GM18873 (cell line): ENCODE measurements around the gene HDAC7.

ENCODE experiments used
- ATAC-seq: cut with Tn5 transposase; IDR thresholded peaks from one replicate; pipeline ENCODE4 v1.9.1; 2021; ENCODE audit warnings: mild to moderate bottlenecking, moderate library complexity, moderate number of reproducible peaks; ENCODE audit not compliant: unreplicated experiment, low FRiP score

The HDAC7 gene

DNA sequence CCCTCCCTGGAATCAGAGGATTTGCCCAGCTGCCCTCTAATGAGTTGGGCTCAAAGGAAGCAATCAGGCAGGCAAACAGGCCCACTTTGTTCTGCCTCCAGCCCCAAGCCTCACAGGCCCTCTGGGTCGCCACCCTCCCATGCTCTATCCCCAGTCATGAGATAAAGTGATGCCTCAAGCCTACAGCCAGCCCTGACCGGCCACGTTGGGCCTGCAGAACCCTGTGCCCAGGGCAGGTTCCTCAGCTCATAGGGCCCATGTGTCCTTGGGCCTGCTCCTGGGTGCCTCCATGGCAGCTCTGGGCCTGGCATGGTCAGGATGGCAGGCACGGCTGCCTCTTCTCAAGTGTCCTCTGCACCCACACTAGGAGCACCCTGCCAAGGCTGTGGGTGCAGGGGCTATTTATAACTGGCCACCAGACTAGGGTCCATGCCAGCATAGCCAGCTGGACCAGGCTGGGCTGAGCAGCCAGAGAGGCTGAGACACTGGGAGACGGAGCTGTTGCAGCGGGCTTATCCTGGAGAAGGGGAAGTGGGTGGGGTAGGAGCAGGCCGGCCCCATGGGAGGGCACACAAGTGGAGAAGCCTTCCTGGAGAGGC, 20.2 kb downstream of the HDAC7 start:
- no peak for ATAC-seq

DNA sequence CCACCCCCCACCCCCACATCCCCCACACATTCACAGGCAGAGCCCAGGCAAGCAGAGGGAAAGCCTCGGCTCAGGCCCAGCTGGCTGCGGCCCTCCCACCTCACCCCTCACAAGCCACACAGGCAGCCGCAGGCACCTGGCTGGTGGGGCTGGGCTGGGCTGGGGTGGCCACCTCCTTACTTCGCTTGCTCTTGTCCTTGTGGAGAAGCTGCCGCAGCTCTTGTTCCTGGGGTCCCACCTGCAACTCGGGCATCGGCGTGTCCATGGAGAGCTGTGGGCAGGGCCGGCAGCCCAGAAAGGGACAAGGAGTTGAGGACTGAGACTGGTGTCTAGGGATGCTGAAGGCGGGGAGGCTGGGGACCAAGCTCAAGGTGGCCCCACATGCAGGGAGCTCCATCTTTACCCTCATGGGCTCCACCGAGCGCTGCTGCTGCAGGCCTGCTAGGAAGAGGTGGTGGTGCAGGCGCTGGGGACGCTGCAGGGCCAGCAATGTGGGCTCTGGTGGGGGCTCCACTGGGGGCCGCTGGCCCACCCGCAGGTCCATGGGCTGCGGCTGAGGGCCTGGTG, 21.2 kb downstream of the HDAC7 start:
- no peak for ATAC-seq

DNA sequence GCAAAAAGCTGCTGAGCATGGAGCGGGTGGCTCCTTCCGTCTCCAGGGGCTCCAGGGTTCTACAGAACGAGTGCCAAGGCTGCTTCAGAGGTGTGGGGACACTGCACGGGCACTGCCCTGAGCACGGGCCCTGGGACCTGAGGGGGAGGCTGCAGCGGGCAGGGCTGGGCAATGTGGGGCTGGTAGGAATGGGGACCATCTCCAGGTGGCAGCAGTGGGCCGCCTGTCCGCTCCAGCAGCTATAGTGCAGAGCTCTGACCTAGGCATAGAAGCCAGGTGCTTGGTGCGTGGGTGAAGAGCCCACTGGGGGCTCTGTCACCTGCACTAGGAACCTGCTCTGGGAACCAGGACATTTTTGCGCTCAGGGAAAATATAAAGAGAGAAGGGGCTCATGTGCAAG, 22.3 kb downstream of the HDAC7 start:
- ATAC-seq = no peak

DNA sequence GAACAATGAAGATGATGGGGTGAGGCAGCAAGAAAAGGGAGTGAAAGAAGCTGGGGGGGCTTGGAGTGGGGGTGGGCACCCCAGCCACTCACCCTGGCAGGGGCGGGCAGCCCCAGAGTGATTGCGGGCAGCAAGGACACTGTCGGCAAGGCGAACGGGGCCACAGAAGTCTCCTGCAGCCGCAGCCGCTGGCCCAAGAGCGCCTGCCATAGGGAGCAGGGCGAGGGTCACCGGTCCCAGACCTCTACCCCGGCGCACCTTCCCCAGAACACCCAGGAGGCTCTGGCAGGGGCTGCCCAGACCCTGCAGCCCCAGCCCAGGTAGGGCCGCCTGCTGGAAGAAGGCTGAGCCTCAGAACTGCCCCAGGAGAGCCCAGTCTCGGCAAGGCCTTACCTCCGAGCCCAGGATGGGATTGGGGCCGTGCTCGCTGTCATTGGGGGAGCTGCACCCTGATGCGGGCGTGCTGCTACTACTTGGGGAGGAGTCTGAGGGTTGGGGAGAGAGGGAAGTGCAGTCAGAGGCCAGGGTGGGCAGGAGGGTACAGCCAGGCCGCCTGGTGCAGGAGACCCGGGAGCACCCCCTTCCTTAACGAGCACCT, 23.8 kb downstream of the HDAC7 start:
- no peak for ATAC-seq

DNA sequence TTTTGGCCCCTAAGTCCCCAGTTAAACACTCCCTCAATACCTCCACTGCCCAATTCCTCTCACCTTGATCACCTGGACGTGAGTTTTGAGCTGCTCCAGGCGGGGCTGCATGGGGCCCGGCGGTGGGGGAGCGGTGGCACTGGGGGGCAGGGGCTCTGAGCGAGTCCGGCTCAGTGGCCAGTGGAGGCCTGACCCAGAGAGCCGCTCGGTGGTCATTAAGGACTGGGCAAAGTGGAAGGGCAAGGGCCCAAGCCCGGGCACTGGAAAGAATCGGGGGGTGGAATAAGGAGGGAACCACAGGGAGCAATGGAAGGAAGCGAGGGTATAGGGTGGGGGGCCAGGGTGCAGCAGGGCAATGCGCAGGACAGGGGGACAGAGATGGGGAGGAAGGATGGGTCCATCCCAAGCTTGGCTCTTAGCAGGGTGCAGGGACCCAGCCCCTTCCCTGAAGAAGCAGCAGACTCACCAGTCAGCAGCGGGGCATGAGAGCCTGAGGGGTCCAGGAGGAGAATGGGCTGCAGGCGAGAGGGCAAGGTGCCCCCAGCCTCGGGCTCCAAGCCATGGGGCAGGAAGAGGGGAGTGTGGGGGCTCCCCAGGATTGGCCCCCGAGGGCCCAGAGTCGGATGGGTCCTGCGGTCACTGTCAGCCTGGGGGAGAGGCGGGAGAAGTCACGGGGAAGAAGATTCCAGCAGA, 24.4 kb downstream of the HDAC7 start:
- no peak for ATAC-seq

DNA sequence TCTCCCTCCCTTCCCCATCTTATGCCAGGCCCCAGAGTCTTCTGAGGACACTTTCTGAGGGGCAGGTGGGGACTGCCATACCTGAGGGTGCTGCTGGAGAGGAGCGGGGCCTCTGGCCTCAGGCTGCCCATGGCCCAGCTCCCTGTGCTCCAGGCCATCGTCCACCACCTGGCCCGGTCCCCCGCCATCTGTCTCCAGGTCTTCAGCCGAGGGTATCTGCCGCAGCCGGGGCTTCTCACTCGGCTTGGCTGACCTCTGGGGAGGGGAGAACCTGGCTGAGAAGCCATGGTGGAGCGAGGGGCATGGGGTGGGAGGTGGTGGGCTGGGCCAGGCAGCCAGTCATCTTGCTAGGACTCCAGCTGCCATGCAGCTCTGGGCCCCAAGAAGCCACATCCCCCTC, 25.0 kb downstream of the HDAC7 start:
- ATAC-seq = no peak

DNA sequence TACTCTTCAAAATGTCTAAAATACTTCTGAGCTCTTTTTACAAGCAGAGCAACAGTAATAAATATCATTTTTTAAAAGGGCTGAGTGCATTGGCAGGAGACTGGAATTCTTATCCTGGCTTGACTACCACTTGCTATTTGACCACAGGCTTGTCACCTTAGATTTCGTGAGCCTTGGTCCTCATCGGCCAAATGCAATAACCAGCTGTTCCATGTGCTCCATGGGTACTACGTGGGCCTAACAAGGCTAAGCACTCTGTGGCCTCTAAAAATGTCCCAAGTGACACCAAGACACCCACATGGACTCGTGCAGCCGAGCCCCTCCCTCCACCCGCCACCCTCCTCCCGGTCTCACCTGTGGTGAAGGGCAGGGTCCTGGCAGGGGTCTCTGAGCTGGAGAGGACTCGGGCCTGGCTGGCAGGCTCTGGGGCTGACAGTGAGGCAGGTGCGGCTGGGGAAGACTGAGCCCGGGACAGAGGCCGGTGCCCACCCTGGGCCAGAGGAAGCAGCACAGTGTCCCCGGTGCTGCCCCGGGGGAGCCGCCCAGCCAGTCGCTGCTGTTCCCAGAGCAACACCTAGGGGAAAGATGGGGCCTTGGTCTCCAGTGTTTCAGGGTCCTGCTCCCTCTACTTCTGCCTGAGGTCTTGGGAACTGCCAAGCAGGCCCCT, 26.6 kb downstream of the HDAC7 start:
- no peak for ATAC-seq

DNA sequence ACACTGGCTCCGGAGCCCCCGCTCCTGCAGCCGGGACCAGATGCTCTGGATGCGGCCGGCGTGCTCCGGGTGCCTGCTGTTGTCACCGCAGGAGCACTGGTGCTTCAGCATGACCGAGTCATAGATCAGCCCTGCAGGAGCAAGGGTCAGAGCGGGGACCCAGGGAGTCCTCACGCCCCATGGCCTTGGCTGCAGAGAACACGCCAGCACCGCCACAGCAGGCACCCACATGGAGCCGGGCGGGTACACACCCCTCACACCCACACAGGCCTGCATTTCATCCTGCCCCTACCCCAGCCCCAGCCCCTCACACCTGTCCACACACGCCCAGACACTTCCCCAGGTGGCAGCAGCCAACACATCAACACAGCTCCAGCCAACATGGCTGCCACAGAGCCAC, 27.8 kb downstream of the HDAC7 start:
- no peak for ATAC-seq

DNA sequence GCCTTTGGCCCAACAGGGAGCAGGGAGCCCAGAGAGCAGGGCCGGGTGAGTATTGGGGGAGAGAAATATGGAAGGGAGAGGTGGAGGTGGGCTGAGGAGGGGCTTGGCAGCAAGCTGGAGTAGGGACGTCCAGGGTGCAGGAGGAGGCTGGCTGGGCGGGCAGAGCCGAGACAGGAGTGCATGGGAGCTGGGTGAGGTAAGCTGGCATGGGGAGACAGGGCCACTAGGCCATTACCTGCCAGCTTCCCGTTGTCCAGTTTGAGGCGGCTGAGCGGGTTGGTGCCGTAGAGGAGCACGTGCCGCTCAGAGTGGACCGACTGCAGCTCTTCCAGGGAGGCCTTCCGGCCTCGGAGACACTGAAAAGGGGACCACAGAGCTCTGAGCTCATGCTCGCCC, 28.4 kb downstream of the HDAC7 start:
- no peak for ATAC-seq

DNA sequence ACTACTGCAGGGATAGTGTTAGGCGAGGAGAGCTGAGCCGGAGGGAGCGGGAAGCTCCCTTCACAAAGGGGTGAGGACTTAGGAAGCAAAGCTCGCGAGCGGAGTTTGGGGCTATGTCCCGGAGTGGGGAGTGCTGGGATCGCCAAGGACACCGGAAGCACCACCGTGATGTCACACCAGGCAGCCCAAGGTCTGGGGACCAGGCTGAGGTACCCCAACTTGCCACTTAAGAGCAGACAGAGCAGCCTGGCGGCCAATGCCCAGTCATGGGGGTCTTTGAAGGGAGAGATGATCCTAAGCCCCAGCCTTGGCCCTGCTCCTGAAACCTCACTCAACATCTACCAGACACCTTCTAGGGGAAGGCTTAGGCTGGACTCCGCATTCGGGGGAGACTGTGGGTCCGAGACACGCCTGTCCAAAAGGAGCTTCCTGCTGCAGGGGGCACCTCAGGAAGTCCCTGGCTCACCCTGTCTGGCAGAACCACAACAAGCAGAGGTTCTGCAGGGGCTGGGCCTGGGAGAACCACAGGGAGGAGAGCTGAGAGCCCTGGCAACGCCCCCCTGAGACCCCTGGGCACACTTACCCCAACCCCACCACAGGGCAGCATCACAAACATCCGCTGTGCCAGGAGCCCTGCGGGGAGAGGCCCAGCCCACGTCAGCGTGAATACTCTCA, 28.9 kb downstream of the HDAC7 start:
- no peak for ATAC-seq

DNA sequence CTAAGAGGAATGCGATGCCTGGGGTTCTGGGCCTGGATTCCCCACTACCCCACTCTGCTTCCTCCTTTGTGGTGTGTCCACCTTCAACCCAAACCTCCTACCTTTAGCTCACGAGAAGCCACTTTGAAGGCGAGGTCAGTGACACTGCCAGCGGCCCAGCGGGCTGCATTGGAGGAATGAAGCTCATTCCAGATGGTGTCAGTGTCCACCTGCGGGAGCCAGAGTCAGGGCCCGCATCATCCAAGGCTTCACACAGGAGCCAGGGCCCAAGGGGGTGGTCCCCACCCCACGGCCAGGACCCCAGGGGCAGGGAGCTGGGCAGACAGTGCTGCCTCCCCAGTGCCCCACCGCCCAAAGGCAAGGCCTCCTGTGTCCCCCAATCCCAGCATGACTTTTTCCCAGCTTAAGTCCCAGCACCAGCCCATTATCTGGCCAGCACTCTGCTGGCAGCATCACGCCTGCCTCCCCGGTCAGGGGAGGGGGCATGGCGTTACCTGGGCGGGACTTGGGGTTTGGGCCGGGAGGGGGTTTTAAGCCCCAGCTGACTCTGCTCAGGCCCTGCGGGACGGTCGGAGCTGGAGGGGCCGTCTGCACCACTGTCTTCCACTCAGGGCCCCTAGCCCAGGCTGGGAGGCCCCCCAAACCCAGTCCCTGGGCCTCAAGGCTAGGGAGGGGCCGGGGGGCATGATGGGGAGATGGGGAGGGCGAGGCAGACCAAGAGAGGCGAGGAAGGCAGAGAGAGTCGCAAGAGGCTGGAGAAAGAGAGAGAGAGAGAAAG, 29.8 kb downstream of the HDAC7 start:
- ATAC-seq = no peak

DNA sequence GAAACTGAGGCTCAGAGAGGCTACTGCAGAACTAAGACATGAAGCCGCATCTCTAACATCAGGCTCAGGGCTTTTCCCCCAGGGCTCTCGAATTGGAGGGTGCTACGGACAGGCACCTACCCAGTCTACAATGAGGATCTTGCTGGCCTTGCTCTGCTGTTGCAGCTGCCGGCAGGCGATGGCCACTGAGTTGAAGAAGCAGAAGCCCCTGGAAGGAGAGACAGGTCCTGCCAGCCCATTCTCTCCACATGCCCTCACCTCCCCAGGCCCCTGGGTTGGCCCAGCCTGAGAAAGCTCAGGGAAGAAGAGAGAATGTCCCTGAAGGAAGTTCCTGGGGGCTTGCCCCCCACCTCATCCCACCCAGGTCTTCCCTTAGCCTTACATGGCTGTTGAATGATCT, 30.6 kb downstream of the HDAC7 start:
- ATAC-seq = no peak

DNA sequence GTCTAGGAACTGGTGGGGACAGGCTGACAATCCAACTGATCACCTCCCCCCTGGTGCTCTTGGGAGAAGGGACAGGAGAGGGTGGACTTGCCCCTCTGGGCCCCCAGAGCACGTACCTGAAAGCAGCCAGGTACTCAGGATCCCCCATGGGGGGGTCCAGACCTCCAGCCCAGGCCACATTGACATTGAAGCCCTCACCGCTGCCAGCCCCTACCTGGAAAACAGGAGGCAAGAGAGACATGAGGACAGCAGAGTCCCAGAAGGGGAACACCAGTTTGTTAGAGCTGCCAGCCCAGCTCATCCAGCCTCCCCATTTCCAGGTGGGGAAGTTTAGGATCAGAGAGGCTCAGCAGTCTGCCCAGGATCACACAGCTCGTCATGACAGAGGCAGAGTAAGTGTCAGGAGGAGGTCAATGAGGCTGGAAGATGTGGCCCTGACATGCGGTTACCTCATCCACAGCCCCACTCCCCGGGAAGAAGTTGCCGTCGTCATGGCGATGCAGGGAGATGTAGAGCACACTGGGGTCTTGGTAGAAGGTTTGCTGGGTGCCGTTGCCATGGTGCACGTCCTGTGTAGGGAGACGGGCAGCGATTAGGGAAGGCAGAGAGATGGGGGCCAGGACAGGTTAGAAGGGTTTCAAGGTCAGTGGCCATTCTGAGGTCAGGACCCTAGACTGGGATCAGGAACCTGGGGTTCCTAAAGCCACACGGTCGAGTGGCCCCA, 31.9 kb downstream of the HDAC7 start:
- no peak for ATAC-seq

DNA sequence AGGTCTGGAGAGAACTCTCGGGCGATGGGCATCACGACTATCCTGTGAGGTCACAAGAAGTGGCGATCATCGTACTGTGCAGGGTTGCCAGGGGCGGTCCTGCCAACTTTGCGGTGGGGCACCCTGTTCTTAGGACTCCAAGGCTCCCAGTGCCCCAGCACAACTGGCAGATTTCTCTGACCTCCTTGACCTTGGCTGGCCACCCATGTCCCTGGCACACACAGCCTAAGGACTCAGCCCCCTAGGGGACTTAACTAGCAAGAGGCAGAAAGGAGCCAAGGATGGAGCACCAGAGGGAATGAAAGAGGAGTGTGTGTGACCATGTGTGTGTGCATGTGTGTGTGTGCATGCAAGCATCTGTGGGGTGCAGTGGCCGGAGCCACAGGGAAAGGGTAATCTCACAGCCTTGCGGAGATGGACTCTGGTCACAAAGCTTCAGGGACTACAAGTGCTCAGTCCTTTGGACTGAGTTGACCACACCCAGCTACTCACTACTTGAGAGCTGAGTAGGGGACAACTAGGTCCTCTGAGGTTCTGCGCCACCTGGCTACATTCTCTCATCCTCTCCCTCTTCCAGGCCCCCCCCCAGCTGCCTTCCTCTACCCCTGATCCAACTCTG, 32.9 kb downstream of the HDAC7 start:
- ATAC-seq = no peak

DNA sequence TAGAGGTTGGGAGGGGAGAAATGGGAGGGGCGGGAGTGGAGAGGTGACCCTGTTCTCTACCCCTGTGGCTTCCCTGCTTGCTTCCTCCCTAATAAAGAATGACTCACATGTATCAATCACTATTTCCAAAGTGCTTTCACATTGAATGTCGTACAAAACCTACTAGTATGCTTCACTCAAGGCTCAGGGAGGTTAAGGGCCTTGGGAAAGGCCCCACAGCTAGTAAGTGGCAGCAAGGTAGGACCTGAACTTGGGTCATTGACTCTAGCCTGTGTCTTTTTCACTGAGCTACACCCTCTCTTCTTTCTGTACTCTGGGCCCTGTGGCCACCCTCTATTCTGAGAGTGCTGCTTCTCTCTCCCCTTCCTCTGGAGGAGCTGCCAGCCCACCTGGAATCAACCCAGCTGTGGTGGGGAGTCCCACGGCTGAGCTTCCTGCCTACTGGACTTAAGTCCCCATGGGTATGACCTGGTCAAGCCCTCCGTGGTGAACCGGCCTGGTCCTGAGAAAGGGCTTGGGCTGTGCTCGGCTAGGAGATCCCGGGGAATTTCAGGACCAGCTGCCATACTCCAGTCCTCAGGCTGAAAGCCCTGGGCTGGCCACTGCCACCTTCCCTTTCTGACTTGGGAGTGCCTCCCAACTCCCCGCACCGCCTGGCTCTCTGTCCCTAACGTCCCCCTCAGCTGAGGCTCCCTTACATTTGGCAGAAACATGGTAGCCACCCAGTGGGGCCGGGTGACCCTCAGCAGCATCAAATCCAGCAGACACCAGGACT, 33.6 kb downstream of the HDAC7 start:
- ATAC-seq = no peak

DNA sequence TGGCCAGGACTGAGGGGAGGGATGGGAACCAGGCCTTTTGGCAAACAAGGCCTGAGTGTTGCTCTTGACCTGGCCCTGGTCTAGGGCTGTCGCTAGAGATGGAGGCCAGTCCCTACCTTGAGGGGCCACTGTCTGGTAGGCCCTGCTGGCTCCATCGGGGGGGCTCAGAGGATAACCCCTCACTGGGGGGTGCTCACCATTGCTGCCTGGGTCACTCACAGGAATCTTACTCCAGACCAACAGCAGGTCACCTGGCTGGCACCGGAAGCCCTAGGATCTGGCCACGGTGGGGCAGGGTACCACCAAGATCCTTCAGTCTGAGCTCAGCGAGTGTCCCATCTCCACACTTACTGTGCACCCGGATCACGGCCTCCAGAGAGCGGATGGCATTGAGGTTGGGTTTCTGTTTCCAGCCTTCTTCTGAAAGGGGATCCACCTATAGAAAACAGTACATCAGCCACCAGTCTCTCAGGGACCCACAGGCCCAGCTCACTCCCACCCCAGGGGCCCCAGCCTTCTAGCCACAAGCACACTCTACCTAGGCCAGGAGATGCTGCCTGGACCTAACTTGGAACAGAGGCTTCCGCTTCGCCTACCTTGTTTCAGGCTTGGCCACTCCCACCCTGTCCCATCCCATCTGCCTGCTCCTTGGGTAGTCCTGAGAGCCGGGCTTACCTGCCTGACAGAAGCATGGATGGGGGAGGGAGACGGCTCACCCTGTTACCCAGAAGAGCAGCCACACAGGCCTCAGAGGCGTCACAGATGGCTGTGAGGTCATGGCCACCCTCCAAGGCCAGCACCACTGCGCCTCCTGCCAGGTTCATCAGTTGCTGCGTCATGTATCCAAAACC, 34.4 kb downstream of the HDAC7 start:
- ATAC-seq = no peak
